WI38 (cell line): ENCODE data around the gene STARD13.

Source experiments
- H3K4me3 ChIP-seq: 2 replicates; pipeline ENCODE4 v1.5.1; 2011; ENCODE audit warnings: low read depth, mild to moderate bottlenecking, control low read depth, low read length
- CTCF ChIP-seq: IDR thresholded peaks from 2 replicates; pipeline ENCODE4 v1.5.1; 2012; ENCODE audit warnings: low read depth, mild to moderate bottlenecking, control low read depth, low read length

Gene STARD13

GRCh38 chr13:33275916-33276315, 9.6 kb downstream of the STARD13 start:
- no peak overlapping the region for H3K4me3 ChIP-seq
- no peak for TF ChIP-seq CTCF

DNA sequence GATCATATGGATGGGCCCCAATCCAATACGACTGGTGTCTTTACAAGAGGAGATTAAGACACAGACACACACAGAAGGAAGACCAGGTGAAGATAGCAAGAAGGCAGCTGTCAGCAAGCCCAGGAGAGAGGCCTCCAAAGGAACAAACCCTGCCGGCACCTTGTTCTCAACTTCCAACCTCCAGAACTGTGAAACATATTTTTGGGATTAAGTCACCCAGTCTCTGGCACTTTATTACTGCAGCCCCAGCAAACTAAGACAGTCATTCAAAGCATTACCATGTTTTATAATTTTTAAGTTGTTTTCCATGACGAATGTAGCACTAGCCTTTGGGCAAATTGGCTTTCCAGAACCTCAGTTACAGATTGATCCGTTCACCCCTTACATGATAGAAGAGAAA, 11.3 kb downstream of the STARD13 start:
- H3K4me3 ChIP-seq, result no peak overlapping the region
- TF ChIP-seq CTCF, result no peak

- no peak for TF ChIP-seq CTCF
- no peak overlapping the region for H3K4me3 ChIP-seq
Observed at GRCh38 chr13:33272531-33273124, 12.9 kb downstream of the STARD13 start.

DNA sequence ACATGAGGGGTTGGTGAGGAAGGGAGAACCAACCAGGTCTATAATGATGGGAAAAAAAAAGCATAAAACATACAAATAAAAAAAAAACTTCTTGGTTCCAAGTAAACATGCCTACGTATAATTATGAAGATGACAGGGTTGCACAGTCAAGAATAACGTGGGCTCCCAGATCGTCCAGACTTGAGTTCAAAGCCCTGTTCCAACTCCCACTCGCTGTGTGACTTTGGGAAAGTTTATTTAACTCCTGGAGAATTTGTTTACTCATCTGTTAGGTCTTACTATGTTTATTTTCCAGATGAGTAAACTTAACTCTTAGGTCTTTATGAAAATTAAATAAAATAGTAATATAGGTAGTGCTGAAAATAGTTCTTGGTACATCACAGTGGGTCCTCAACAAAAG, 13.8 kb downstream of the STARD13 start:
- no peak overlapping the region for H3K4me3 ChIP-seq
- TF ChIP-seq CTCF, result no peak

DNA sequence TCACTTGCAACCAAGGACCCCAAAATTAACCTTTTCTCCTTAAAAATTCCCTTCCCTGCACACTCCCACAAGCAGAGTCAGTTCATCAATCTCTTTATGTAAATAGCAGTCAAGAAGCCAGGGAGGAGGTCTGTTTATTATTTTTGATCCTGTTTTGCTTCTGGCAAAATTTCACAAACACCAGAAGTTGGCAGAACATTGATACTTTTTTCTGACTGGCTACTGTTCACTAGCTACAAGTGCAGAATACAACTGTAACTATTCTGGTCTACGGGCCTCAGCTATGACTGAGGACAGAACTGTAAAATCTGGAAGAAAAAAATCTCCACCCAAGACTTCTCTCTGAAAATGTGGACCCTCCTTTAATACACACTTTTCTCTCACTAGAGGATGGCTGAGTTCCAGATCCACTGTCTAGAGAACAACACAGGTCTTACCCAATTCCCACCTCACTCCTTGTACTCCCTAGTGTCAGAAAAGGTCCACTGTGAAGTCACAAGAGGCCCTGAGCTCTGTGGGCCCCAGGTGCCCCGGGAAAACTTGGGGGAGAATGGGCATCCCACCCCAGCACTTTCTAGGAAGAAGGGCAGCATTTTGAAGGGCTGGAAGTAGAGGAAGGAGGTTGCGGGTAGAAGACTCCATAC, 14.5 kb downstream of the STARD13 start:
- H3K4me3 ChIP-seq, result no peak overlapping the region
- TF ChIP-seq CTCF, result no peak

DNA sequence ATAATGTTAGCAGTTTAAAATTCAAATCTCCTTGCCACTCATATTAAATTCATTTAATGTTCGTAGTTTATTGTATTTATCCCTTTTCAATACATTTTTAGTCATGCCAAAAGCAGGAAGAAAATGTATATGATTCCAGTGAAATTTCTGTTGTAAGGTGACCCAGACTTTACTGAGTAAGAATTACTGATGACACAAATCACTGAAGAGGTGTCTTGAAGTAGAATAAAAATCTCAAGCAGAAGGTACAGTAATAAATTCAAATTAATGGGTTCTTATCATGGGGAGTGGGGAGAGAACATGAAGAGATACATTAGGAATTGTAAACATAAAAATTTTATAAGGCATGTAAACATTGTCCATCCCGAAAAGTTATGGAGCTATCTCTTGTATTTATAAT, 19.9 kb downstream of the STARD13 start:
- TF ChIP-seq CTCF, result no peak
- H3K4me3 ChIP-seq, result no peak overlapping the region

DNA sequence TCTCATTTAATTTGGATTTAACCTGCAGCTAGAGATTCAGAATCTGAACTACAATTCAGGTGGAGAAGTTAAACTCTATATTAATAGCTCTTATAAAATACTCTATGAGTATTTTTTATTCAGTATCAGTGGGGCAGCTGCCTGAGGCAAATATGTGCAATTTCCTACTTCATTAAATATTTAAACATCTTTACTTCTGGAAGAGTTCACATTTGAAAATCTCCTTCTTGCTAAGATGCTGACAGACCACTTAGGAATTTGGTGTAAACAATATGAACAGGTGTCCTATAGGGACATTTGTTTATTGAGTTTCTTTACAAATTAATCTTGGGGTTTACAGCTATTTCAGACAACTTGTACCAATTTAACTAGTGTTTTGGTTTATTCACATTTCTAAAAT, 20.4 kb downstream of the STARD13 start:
- TF ChIP-seq CTCF, result no peak

More for the DNA sequence above, 20.4 kb downstream of the STARD13 start:
- H3K4me3 ChIP-seq, result no peak overlapping the region
